PC-9 (cell line): ENCODE measurements around the gene PPP2R1B. TPM values are rescaled to one million over a fixed set of nuclear protein-coding genes. Genes with fewer than 3 reads are reported as not detected.
A peak's percentile ranks its signal among the peaks of the same experiment; 100 is the strongest.

Experiments used
- BruUV-seq: library from RNA; stranded (reverse); fragments of 400-500 nt; replicated peaks from 2 replicates; lab custom pipeline; 2021; lab: Mats Ljungman, UMichigan
- CTCF ChIA-PET: fragments of 300-600 bp; sonication (Branson Sonifier 250); formaldehyde crosslinking; loops from one replicate; lab custom pipeline; 2022; ENCODE audit warnings: antibody characterized with exemption; lab: Charles Lee
- POLR2A ChIA-PET: fragments of 300-600 bp; sonication (Branson Sonifier 250); formaldehyde crosslinking; loops from one replicate; lab custom pipeline; 2022; ENCODE audit warnings: antibody characterized with exemption; ENCODE audit not compliant: unreplicated experiment; lab: Charles Lee
- DNase-seq, 2 experiments: peaks; one replicate each; pipeline versions ENCODE4 v3.0.0 to v3.0.0-alpha.2; 2015 to 2022; ENCODE audit warnings: mixed read lengths in 1 of 2
- H2AFZ ChIP-seq: fragments of 200-600 bp; sonication (generic); 2 replicates; pipeline ENCODE4 v1.8.1; 2017; ENCODE audit warnings: antibody characterized with exemption
- H3F3A ChIP-seq: fragments of 200-600 bp; sonication (generic); 2 replicates; pipeline ENCODE4 v1.8.1; 2017; ENCODE audit warnings: antibody characterized with exemption, mild to moderate bottlenecking, low read depth; ENCODE audit not compliant: insufficient read depth
- H3K27ac ChIP-seq: fragments of 200-600 bp; sonication (generic); 2 replicates; pipeline ENCODE4 v1.6.1; 2016; ENCODE audit warnings: mixed run types
- H3K27me3 ChIP-seq: fragments of 200-600 bp; sonication (generic); 2 replicates; pipeline ENCODE4 v1.6.1; 2016; ENCODE audit warnings: low read depth, mixed run types; ENCODE audit not compliant: insufficient read depth
- H3K36me3 ChIP-seq: fragments of 200-600 bp; sonication (generic); 2 replicates; pipeline ENCODE4 v1.6.1; 2016; ENCODE audit warnings: low read depth, mixed run types
- H3K4me1 ChIP-seq: fragments of 200-600 bp; sonication (generic); replicated peaks from 2 replicates; pipeline ENCODE4 v1.6.1; 2016; ENCODE audit warnings: mixed run types; ENCODE audit not compliant: insufficient read depth
- H3K4me2 ChIP-seq: fragments of 200-600 bp; sonication (generic); 2 replicates; pipeline ENCODE4 v1.6.1; 2017; ENCODE audit warnings: mixed run types
- H3K4me3 ChIP-seq: fragments of 200-600 bp; sonication (generic); 2 replicates; pipeline ENCODE4 v1.6.1; 2016; ENCODE audit warnings: mixed run types
- H3K79me2 ChIP-seq: fragments of 200-600 bp; sonication (generic); 2 replicates; pipeline ENCODE4 v1.6.1; 2017; ENCODE audit warnings: low read depth, mixed run types
- H3K9me2 ChIP-seq: fragments of 200-600 bp; sonication (generic); 2 replicates; pipeline ENCODE4 v1.8.1; 2017; ENCODE audit warnings: mild to moderate bottlenecking; ENCODE audit not compliant: insufficient read depth
- H3K9me3 ChIP-seq: fragments of 200-600 bp; sonication (generic); 2 replicates; pipeline ENCODE4 v1.8.1; 2016; ENCODE audit warnings: low read depth; ENCODE audit not compliant: insufficient read depth
- H4K20me1 ChIP-seq: fragments of 200-600 bp; sonication (generic); 2 replicates; pipeline ENCODE4 v1.8.1; 2017; ENCODE audit not compliant: insufficient read depth
- CTCF ChIP-seq: fragments of 200-600 bp; sonication (generic); conservative IDR thresholded peaks from 2 replicates; pipeline ENCODE4 v1.6.1; 2017; ENCODE audit warnings: mixed run types, antibody characterized with exemption, mild to moderate bottlenecking, moderate library complexity
- EZH2 ChIP-seq: fragments of 200-600 bp; sonication (generic); IDR thresholded peaks from 2 replicates; pipeline ENCODE4 v1.8.0; 2017; ENCODE audit warnings: antibody characterized with exemption, low read depth
- intact Hi-C: fragments of 100-400 bp; cut with micrococcal nuclease; formaldehyde crosslinking; loops from one replicate; pipeline ENCODE4 v1.10.0; 2022; ENCODE audit not compliant: unreplicated experiment
- total RNA-seq: library from RNA; stranded (reverse); gene quantifications from 2 replicates; pipeline ENCODE4 v1.2.3, GENCODE V29; 2021

PPP2R1B gene
- total RNA-seq, 1 experiment from 2014 or later = 36.4 TPM

GRCh38 chr11:111729071-111729830 is 36.9 kb downstream of the PPP2R1B start:
- CTCF ChIA-PET = no interaction called here
- Histone ChIP-seq H3K79me2 (no peaks in the 10 kb centered on the region), H3K4me3 (no peak overlapping the region), H3K4me1 (peaks cover 1% of the 10 kb centered on the region; the same call in 1 of the 2 replicates), H3K9me3 (no peaks in the 10 kb centered on the region), H3K36me3 (peaks cover 9% of the 10 kb centered on the region; the same call in 1 of the 2 replicates), H3K9me2 (no peaks in the 10 kb centered on the region), H3F3A (no peaks in the 10 kb centered on the region; the same call in 1 of the 2 replicates), H3K4me2 (no peak overlapping the region), H3K27ac (no peak overlapping the region), H3K27me3 (no peaks in the 10 kb centered on the region), H2AFZ (no peak overlapping the region), H4K20me1 (no peaks in the 10 kb centered on the region)
- POLR2A ChIA-PET = no interaction called here
- DNase-seq = peak in 1 of 2 experiments; percentile 32
- BruUV-seq = no TSS peak
- intact Hi-C loops = no loop called here
- TF ChIP-seq CTCF = no peak
- TF ChIP-seq EZH2 = no peak

GRCh38 chr11:111727431-111727830 is 38.8 kb downstream of the PPP2R1B start:
- no TSS peak for BruUV-seq
- no peak for DNase-seq
- Histone ChIP-seq H2AFZ (no peak overlapping the region), H3K9me2 (no peaks in the 10 kb centered on the region), H3F3A (no peaks in the 10 kb centered on the region; the same call in 1 of the 2 replicates), H3K4me2 (no peak overlapping the region), H3K4me3 (no peak overlapping the region), H3K27ac (no peak overlapping the region), H3K27me3 (no peaks in the 10 kb centered on the region), H3K79me2 (no peaks in the 10 kb centered on the region), H3K36me3 (peaks cover 15% of the 10 kb centered on the region), H3K4me1 (no peaks in the 10 kb centered on the region), H3K9me3 (no peaks in the 10 kb centered on the region), H4K20me1 (no peaks in the 10 kb centered on the region)
- ChIA-PET POLR2A (no interaction called here), CTCF (no interaction called here)
- TF ChIP-seq EZH2 = no peak
- TF ChIP-seq CTCF = no peak
- intact Hi-C loops = no loop called here

GRCh38 chr11:111726301-111726713 is 39.9 kb downstream of the PPP2R1B start:
- Histone ChIP-seq H3K79me2 (no peaks in the 10 kb centered on the region), H3K9me3 (no peaks in the 10 kb centered on the region), H3K4me3 (no peak overlapping the region), H3K27me3 (no peaks in the 10 kb centered on the region), H3K4me1 (no peaks in the 10 kb centered on the region), H3K4me2 (no peak overlapping the region), H2AFZ (no peak overlapping the region), H4K20me1 (no peaks in the 10 kb centered on the region), H3K9me2 (no peaks in the 10 kb centered on the region), H3K36me3 (peaks cover 26% of the 10 kb centered on the region), H3F3A (no peaks in the 10 kb centered on the region; the same call in 1 of the 2 replicates), H3K27ac (no peak overlapping the region)
- intact Hi-C loops = no loop called here
- peak in 1 of 2 experiments; percentile 24 for DNase-seq
- no TSS peak for BruUV-seq
- ChIA-PET CTCF (no interaction called here), POLR2A (no interaction called here)
- TF ChIP-seq EZH2 (no peak), CTCF (no peak)
